SU-DHL-6 (cell line): ENCODE measurements around the gene EDEM3.

Source experiments
- H2AFZ ChIP-seq: fragments of 200-600 bp; sonication (generic); 2 replicates; pipeline ENCODE4 v1.6.1; 2014; ENCODE audit warnings: low read depth, mild to moderate bottlenecking, moderate library complexity, mixed read lengths, antibody characterized with exemption, low read length; ENCODE audit not compliant: severe bottlenecking
- H3F3A ChIP-seq: fragments of 200-600 bp; shearing (Covaris generic); 2 replicates; pipeline ENCODE4 v1.6.0; 2016; ENCODE audit warnings: antibody characterized with exemption, mild to moderate bottlenecking; ENCODE audit not compliant: insufficient read depth
- H3K27ac ChIP-seq: fragments of 200-600 bp; sonication (generic); 2 replicates; pipeline ENCODE4 v1.5.1; 2016; ENCODE audit warnings: low read depth, mild to moderate bottlenecking, low read length, moderate library complexity, mixed read lengths
- H3K27me3 ChIP-seq: fragments of 200-600 bp; sonication (generic), shearing (Covaris generic); 2 replicates; pipeline ENCODE4 v1.6.0; 2014; ENCODE audit warnings: mild to moderate bottlenecking, low read length
- H3K36me3 ChIP-seq: fragments of 200-600 bp; sonication (generic); 2 replicates; pipeline ENCODE4 v1.6.1; 2014; ENCODE audit warnings: mild to moderate bottlenecking, low read length, mixed read lengths
- H3K4me2 ChIP-seq: fragments of 300-600, 200-600 bp; shearing (Covaris generic), sonication (generic); 2 replicates; pipeline ENCODE4 v1.6.0; 2014; ENCODE audit warnings: low read length, low read depth, mild to moderate bottlenecking; ENCODE audit not compliant: poor library complexity, severe bottlenecking
- H3K4me3 ChIP-seq: fragments of 200-600 bp; sonication (generic); 2 replicates; pipeline ENCODE4 v1.5.1; 2014; ENCODE audit warnings: antibody characterized with exemption, low read length, mild to moderate bottlenecking, mixed read lengths; ENCODE audit not compliant: insufficient read depth, poor library complexity, severe bottlenecking
- H3K79me2 ChIP-seq: fragments of 200-600 bp; sonication (generic); 2 replicates; pipeline ENCODE4 v1.6.1; 2014; ENCODE audit warnings: mild to moderate bottlenecking, low read length, moderate library complexity; ENCODE audit not compliant: insufficient read depth
- H3K9ac ChIP-seq: fragments of 200-600 bp; sonication (generic); 2 replicates; pipeline ENCODE4 v1.7.0; 2014; ENCODE audit warnings: mild to moderate bottlenecking, low read length
- H3K9me2 ChIP-seq: fragments of 200-600 bp; sonication (generic); replicated peaks from 2 replicates; pipeline ENCODE4 v1.6.1; 2014; ENCODE audit warnings: low read length; ENCODE audit not compliant: insufficient read depth
- H3K9me3 ChIP-seq: fragments of 200-600 bp; sonication (generic); 2 replicates; pipeline ENCODE4 v1.6.1; 2014; ENCODE audit warnings: low read length, mixed read lengths; ENCODE audit not compliant: insufficient read depth
- H4K20me1 ChIP-seq: fragments of 200-600 bp; sonication (generic); 2 replicates; pipeline ENCODE4 v1.6.1; 2014; ENCODE audit warnings: low read depth, mild to moderate bottlenecking, antibody characterized with exemption, low read length, moderate library complexity, mixed read lengths
- CTCF ChIP-seq: fragments of 200-600 bp; sonication (generic); IDR thresholded peaks from one replicate; pipeline ENCODE4 v1.5.1; 2017; ENCODE audit warnings: antibody characterized with exemption, mild to moderate bottlenecking, low read length, moderate library complexity; ENCODE audit not compliant: insufficient read depth, poor library complexity, severe bottlenecking
- EZH2phosphoT487 ChIP-seq: fragments of 200-600 bp; sonication (generic), shearing (Covaris generic); conservative IDR thresholded peaks from 2 replicates; pipeline ENCODE4 v1.6.1; 2018; ENCODE audit warnings: mild to moderate bottlenecking, antibody characterized with exemption, low read length, moderate library complexity, mixed read lengths

Gene EDEM3

GRCh38 chr1:184770181-184770979, 15.7 kb upstream of the EDEM3 start:
- TF ChIP-seq EZH2phosphoT487, result no peak
- TF ChIP-seq CTCF, result no peak
- H3K9ac ChIP-seq, result no peak overlapping the region
- no peaks in the 10 kb centered on the region for H3K36me3 ChIP-seq
- H4K20me1 ChIP-seq, result no peaks in the 10 kb centered on the region
- no peak overlapping the region for H3K4me2 ChIP-seq
- H3K9me3 ChIP-seq, result no peaks in the 10 kb centered on the region
- H3K27ac ChIP-seq, result no peak overlapping the region
- H3K4me3 ChIP-seq, result no peak overlapping the region
- H3K79me2 ChIP-seq, result no peaks in the 10 kb centered on the region
- H3K9me2 ChIP-seq, result no peaks in the 10 kb centered on the region
- no peaks in the 10 kb centered on the region for H3F3A ChIP-seq
- H3K27me3 ChIP-seq, result no peaks in the 10 kb centered on the region
- H2AFZ ChIP-seq, result no peak overlapping the region

GRCh38 chr1:184769241-184769640, 14.6 kb upstream of the EDEM3 start:
- Histone ChIP-seq H3K36me3 (no peaks in the 10 kb centered on the region), H3K9me2 (no peaks in the 10 kb centered on the region), H3K4me2 (no peak overlapping the region), H3K9me3 (no peaks in the 10 kb centered on the region), H3K4me3 (no peak overlapping the region), H2AFZ (no peak overlapping the region), H3F3A (no peaks in the 10 kb centered on the region), H3K27me3 (no peaks in the 10 kb centered on the region), H3K9ac (no peak overlapping the region), H3K79me2 (no peaks in the 10 kb centered on the region), H4K20me1 (no peaks in the 10 kb centered on the region), H3K27ac (no peak overlapping the region)
- no peak for TF ChIP-seq CTCF
- no peak for TF ChIP-seq EZH2phosphoT487

GRCh38 chr1:184768467-184768866, 13.8 kb upstream of the EDEM3 start:
- Histone ChIP-seq H3F3A (no peaks in the 10 kb centered on the region), H3K27ac (no peak overlapping the region), H3K79me2 (no peaks in the 10 kb centered on the region), H3K9me2 (no peaks in the 10 kb centered on the region), H3K36me3 (no peaks in the 10 kb centered on the region), H2AFZ (no peak overlapping the region), H3K4me3 (no peak overlapping the region), H4K20me1 (no peaks in the 10 kb centered on the region), H3K9me3 (no peaks in the 10 kb centered on the region), H3K27me3 (no peaks in the 10 kb centered on the region), H3K9ac (no peak overlapping the region), H3K4me2 (no peak overlapping the region)
- TF ChIP-seq CTCF (no peak), EZH2phosphoT487 (no peak)
